Measurements from ENCODE around the gene USP34.

Gene USP34

GRCh38 chr2:61411109-61411508, 59.8 kb downstream of the USP34 start:
- TF ChIP-seq NFIC (IDR thresholded peaks at IDR 0.05) = no peak
- TF ChIP-seq FOXM1 (IDR thresholded peaks at IDR 0.05; ENCODE audit: borderline replicate concordance, low read depth) = no peak
- TF ChIP-seq CREB1 (IDR thresholded peaks at IDR 0.05; ENCODE audit: low read depth) = no peak
- no peak for TF ChIP-seq MAX (IDR thresholded peaks at IDR 0.05)
- TF ChIP-seq RAD21 (IDR thresholded peaks at IDR 0.05; ENCODE audit: low read depth) = no peak
- TF ChIP-seq REST (IDR thresholded peaks at IDR 0.05; ENCODE audit: low read depth) = no peak
- TF ChIP-seq TEAD4 (IDR thresholded peaks at IDR 0.05) = no peak
- TF ChIP-seq USF1 (IDR thresholded peaks at IDR 0.05) = no peak
- no peak for TF ChIP-seq EGR1 (IDR thresholded peaks at IDR 0.05)
- TF ChIP-seq ZBTB7A (IDR thresholded peaks at IDR 0.05; ENCODE audit: low read depth) = no peak
- TF ChIP-seq CEBPB (IDR thresholded peaks at IDR 0.05) = no peak
- no peak for TF ChIP-seq TCF12 (IDR thresholded peaks at IDR 0.05; ENCODE audit: low read depth)
- no peak for TF ChIP-seq EP300 (IDR thresholded peaks at IDR 0.05; ENCODE audit: borderline replicate concordance)
- TF ChIP-seq TAF1 (IDR thresholded peaks at IDR 0.05; ENCODE audit: low read depth) = no peak
- no peak for TF ChIP-seq YY1 (IDR thresholded peaks at IDR 0.05; ENCODE audit: low read depth)

DNA sequence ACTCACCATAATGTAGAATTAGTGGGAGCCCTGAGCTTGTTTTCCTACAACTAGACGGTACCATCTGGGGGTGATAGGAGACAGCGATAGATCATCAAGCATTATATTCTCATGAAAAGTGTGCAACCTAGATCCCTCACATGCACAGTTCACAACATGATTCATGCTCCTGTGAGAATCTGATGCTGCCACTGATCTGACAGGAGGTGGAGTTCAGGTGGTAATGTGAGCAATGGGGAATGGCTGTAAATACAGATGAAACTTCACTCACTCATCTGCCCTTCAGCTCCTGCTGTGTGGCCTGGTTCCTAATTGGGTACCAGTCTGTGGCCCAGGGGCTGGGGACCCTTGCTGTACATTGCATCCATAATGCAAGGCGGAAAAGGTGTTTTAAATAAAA, 60.7 kb downstream of the USP34 start:
- no peak for TF ChIP-seq REST (IDR thresholded peaks at IDR 0.05; ENCODE audit: low read depth)
- TF ChIP-seq CREB1 (IDR thresholded peaks at IDR 0.05; ENCODE audit: low read depth) = no peak
- TF ChIP-seq ZBTB7A (IDR thresholded peaks at IDR 0.05; ENCODE audit: low read depth) = no peak
- TF ChIP-seq TAF1 (IDR thresholded peaks at IDR 0.05; ENCODE audit: low read depth) = no peak
- no peak for TF ChIP-seq EGR1 (IDR thresholded peaks at IDR 0.05)
- no peak for TF ChIP-seq FOXM1 (IDR thresholded peaks at IDR 0.05; ENCODE audit: borderline replicate concordance, low read depth)
- no peak for TF ChIP-seq RAD21 (IDR thresholded peaks at IDR 0.05; ENCODE audit: low read depth)
- no peak for TF ChIP-seq MAX (IDR thresholded peaks at IDR 0.05)
- TF ChIP-seq EP300 (IDR thresholded peaks at IDR 0.05; ENCODE audit: borderline replicate concordance) = no peak
- no peak for TF ChIP-seq TEAD4 (IDR thresholded peaks at IDR 0.05)

- no peak for TF ChIP-seq FOXM1 (IDR thresholded peaks at IDR 0.05; ENCODE audit: borderline replicate concordance, low read depth)
- no peak for TF ChIP-seq CREB1 (IDR thresholded peaks at IDR 0.05; ENCODE audit: low read depth)
- no peak for TF ChIP-seq ZBTB7A (IDR thresholded peaks at IDR 0.05; ENCODE audit: low read depth)
- TF ChIP-seq TEAD4 (IDR thresholded peaks at IDR 0.05) = no peak
- no peak for TF ChIP-seq EP300 (IDR thresholded peaks at IDR 0.05; ENCODE audit: borderline replicate concordance)
- no peak for TF ChIP-seq USF1 (IDR thresholded peaks at IDR 0.05)
- no peak for TF ChIP-seq YY1 (IDR thresholded peaks at IDR 0.05; ENCODE audit: low read depth)
- no peak for TF ChIP-seq MAX (IDR thresholded peaks at IDR 0.05)
- no peak for TF ChIP-seq TCF12 (IDR thresholded peaks at IDR 0.05; ENCODE audit: low read depth)
- no peak for TF ChIP-seq REST (IDR thresholded peaks at IDR 0.05; ENCODE audit: low read depth)
- no peak for TF ChIP-seq CEBPB (IDR thresholded peaks at IDR 0.05)
- no peak for TF ChIP-seq NFIC (IDR thresholded peaks at IDR 0.05)
- no peak for TF ChIP-seq EGR1 (IDR thresholded peaks at IDR 0.05)
- no peak for TF ChIP-seq TAF1 (IDR thresholded peaks at IDR 0.05; ENCODE audit: low read depth)
- TF ChIP-seq RAD21 (IDR thresholded peaks at IDR 0.05; ENCODE audit: low read depth) = no peak
These were observed 65.1 kb downstream of the USP34 start for GRCh38 chr2:61405813-61406212.

DNA sequence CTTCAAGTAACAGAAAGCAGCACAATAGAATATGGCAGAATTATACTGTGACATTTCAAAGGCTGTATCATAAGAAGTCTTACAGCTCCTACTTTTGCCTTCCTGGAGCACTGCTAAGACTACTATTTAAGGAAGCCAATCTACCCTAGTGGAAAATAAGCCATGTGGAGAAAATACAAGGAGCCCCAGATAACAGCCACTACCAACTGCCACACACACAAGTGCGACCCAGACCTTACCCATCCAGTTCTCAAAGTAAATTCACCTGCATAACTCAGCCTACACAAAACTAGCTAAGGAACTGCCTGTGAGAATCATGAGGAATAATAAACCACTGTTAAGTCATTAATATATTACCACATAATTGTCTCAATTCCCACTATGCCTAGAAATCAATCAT, 66.4 kb downstream of the USP34 start:
- TF ChIP-seq TCF12 (IDR thresholded peaks at IDR 0.05; ENCODE audit: low read depth) = no peak
- TF ChIP-seq USF1 (IDR thresholded peaks at IDR 0.05) = no peak
- TF ChIP-seq ZBTB7A (IDR thresholded peaks at IDR 0.05; ENCODE audit: low read depth) = no peak
- no peak for TF ChIP-seq EP300 (IDR thresholded peaks at IDR 0.05; ENCODE audit: borderline replicate concordance)
- no peak for TF ChIP-seq YY1 (IDR thresholded peaks at IDR 0.05; ENCODE audit: low read depth)
- no peak for TF ChIP-seq TEAD4 (IDR thresholded peaks at IDR 0.05)
- TF ChIP-seq FOXM1 (IDR thresholded peaks at IDR 0.05; ENCODE audit: borderline replicate concordance, low read depth) = no peak
- TF ChIP-seq MAX (IDR thresholded peaks at IDR 0.05) = no peak
- no peak for TF ChIP-seq EGR1 (IDR thresholded peaks at IDR 0.05)
- TF ChIP-seq REST (IDR thresholded peaks at IDR 0.05; ENCODE audit: low read depth) = no peak
- TF ChIP-seq NFIC (IDR thresholded peaks at IDR 0.05) = no peak
- TF ChIP-seq CEBPB (IDR thresholded peaks at IDR 0.05) = no peak
- no peak for TF ChIP-seq CREB1 (IDR thresholded peaks at IDR 0.05; ENCODE audit: low read depth)
- no peak for TF ChIP-seq RAD21 (IDR thresholded peaks at IDR 0.05; ENCODE audit: low read depth)
- no peak for TF ChIP-seq TAF1 (IDR thresholded peaks at IDR 0.05; ENCODE audit: low read depth)

All from Ishikawa (cell line).